HCT116 (cell line): ENCODE data around the gene FHIT. TPM values are rescaled to one million over a fixed set of nuclear protein-coding genes. Genes with fewer than 3 reads are reported as not detected.

Experiments used
- ATAC-seq: fragments of 200-7000 bp; cut with Tn5 transposase; 2 replicates; pipeline ENCODE4 v1.9.1; 2020; ENCODE audit warnings: mild to moderate bottlenecking, moderate library complexity
- BruUV-seq: library from RNA; stranded (reverse); fragments of 400-500 nt; replicated peaks from 2 replicates; lab custom pipeline; 2021; lab: Mats Ljungman, UMichigan
- CTCF ChIA-PET: fragments of 300-600 bp; sonication (Branson Sonifier 250); formaldehyde crosslinking; loops from one replicate; lab custom pipeline; 2021; ENCODE audit warnings: antibody characterized with exemption; lab: Charles Lee
- POLR2A ChIA-PET: fragments of 300-600, 350-600 bp; sonication (Branson Sonifier 250); formaldehyde crosslinking; loops from one replicate; lab custom pipeline; 2021; ENCODE audit warnings: antibody characterized with exemption; lab: Charles Lee
- RAD21 ChIA-PET, 2 experiments: fragments of 300-600 bp; sonication (Branson Sonifier 250); formaldehyde crosslinking; loops; one replicate each; lab custom pipeline; 2023; ENCODE audit warnings: low total read pairs in 2 of 2; ENCODE audit not compliant: uncharacterized antibody in 2 of 2, unreplicated experiment in 2 of 2, low non-redundant PET in 1 of 2; lab: Charles Lee
- DNase-seq: peaks from one replicate; pipeline ENCODE4 v3.0.0-alpha.2; 2010; ENCODE audit warnings: low read depth, low spot score
- H2AFZ ChIP-seq: fragments of 200-600 bp; shearing (Covaris generic), sonication (generic); 2 replicates; pipeline ENCODE4 v1.6.1; 2017; ENCODE audit warnings: low read depth, mixed run types, mixed read lengths, antibody characterized with exemption, low read length; ENCODE audit not compliant: poor library complexity, severe bottlenecking
- H3K27ac ChIP-seq: 2 replicates; pipeline ENCODE4 v1.5.1; 2012; ENCODE audit warnings: low read depth, low read length
- H3K27me3 ChIP-seq: fragments of 200-600 bp; sonication (generic); 2 replicates; pipeline ENCODE4 v1.6.1; 2016; ENCODE audit warnings: mixed run types, low read length, mixed read lengths; ENCODE audit not compliant: insufficient read depth
- H3K36me3 ChIP-seq, 2 experiments: fragments of 200-500 bp in 1 of 2; fragments of 200-600 bp in 1 of 2; sonication (Bioruptor generic) in 1 of 2; sonication (generic) in 1 of 2; 2 replicates each; pipeline versions ENCODE4 v1.5.1 to v1.6.1; 2014 to 2016; ENCODE audit warnings: low read length in 2 of 2, inconsistent platforms in 1 of 2, mixed read lengths in 1 of 2, mixed run types in 1 of 2; ENCODE audit not compliant: insufficient read depth in 2 of 2, control insufficient read depth in 1 of 2
- H3K4me1 ChIP-seq, 2 experiments: fragments of 200-600 bp in 1 of 2; sonication (generic) in 1 of 2; 2 replicates each; pipeline versions ENCODE4 v1.5.1 to v1.6.1; 2012 to 2017; ENCODE audit warnings: low read length in 2 of 2, inconsistent platforms in 1 of 2, mild to moderate bottlenecking in 1 of 2, mixed read lengths in 1 of 2, mixed run types in 1 of 2, moderate library complexity in 1 of 2; ENCODE audit not compliant: insufficient read depth in 2 of 2, control insufficient read depth in 1 of 2
- H3K4me2 ChIP-seq: fragments of 200-600 bp; sonication (generic); 2 replicates; pipeline ENCODE4 v1.6.1; 2017; ENCODE audit warnings: mixed run types, low read length, mixed read lengths
- H3K4me3 ChIP-seq, 2 experiments: fragments of 200-600 bp in 1 of 2; sonication (generic) in 1 of 2; replicated peaks in 1 of 2; 2 replicates each; pipeline ENCODE4 v1.5.1; 2011 to 2016; ENCODE audit warnings: low read length in 2 of 2, control low read depth in 1 of 2, low read depth in 1 of 2, mild to moderate bottlenecking in 1 of 2, mixed read lengths in 1 of 2, mixed run types in 1 of 2
- H3K79me2 ChIP-seq: fragments of 200-600 bp; sonication (generic); 2 replicates; pipeline ENCODE4 v1.6.1; 2017; ENCODE audit warnings: mild to moderate bottlenecking, mixed run types, low read length, moderate library complexity, mixed read lengths; ENCODE audit not compliant: insufficient read depth
- H3K9ac ChIP-seq: fragments of 200-600 bp; sonication (generic); 2 replicates; pipeline ENCODE4 v1.6.1; 2016; ENCODE audit warnings: low read length, mixed read lengths
- H3K9me2 ChIP-seq: fragments of 200-600 bp; sonication (generic), shearing (Covaris generic); 2 replicates; pipeline ENCODE4 v1.6.1; 2017; ENCODE audit warnings: mixed run types, mild to moderate bottlenecking, moderate library complexity; ENCODE audit not compliant: insufficient read depth
- H3K9me3 ChIP-seq, 2 experiments: fragments of 200-500 bp in 1 of 2; fragments of 200-600 bp in 1 of 2; sonication (Bioruptor generic) in 1 of 2; sonication (generic) in 1 of 2; 2 replicates each; pipeline ENCODE4 v1.6.1; 2014 to 2017; ENCODE audit warnings: low read length in 2 of 2, mixed read lengths in 2 of 2, inconsistent platforms in 1 of 2, low read depth in 1 of 2, mild to moderate bottlenecking in 1 of 2, mixed run types in 1 of 2, moderate library complexity in 1 of 2; ENCODE audit not compliant: control insufficient read depth in 1 of 2, insufficient read depth in 1 of 2
- H4K20me1 ChIP-seq: fragments of 200-600 bp; sonication (generic), shearing (Covaris generic); 2 replicates; pipeline ENCODE4 v1.6.1; 2017; ENCODE audit warnings: mixed run types, mild to moderate bottlenecking, moderate library complexity; ENCODE audit not compliant: insufficient read depth
- CBX3 ChIP-seq: IDR thresholded peaks from 2 replicates; pipeline ENCODE4 v1.6.1; 2012; ENCODE audit warnings: low read depth
- CEBPB ChIP-seq: IDR thresholded peaks from 2 replicates; pipeline ENCODE4 v1.6.1; 2012; ENCODE audit warnings: low read depth
- EGR1 ChIP-seq: IDR thresholded peaks from 2 replicates; pipeline ENCODE4 v1.6.1; 2012; ENCODE audit warnings: low read depth
- ELF1 ChIP-seq: IDR thresholded peaks from 2 replicates; pipeline ENCODE4 v1.6.1; 2012; ENCODE audit warnings: low read depth, borderline replicate concordance
- EZH2 ChIP-seq: fragments of 200-600 bp; sonication (generic); IDR thresholded peaks from 2 replicates; pipeline ENCODE4 v1.6.1; 2017; ENCODE audit warnings: antibody characterized with exemption, mixed run types
- EZH2phosphoT487 ChIP-seq: fragments of 200-600 bp; IDR thresholded peaks from 2 replicates; pipeline ENCODE4 v1.6.1; 2018; ENCODE audit warnings: antibody characterized with exemption, borderline replicate concordance
- POLR2A ChIP-seq: IDR thresholded peaks from 2 replicates; pipeline ENCODE4 v1.7.0; 2011; ENCODE audit warnings: borderline replicate concordance; ENCODE audit not compliant: insufficient read depth, insufficient read length; ENCODE audit errors: extremely low read depth
- POLR2AphosphoS5 ChIP-seq: IDR thresholded peaks from 2 replicates; pipeline ENCODE4 v1.6.1; 2011; ENCODE audit warnings: mild to moderate bottlenecking, low read depth, low read length, moderate library complexity
- RAD21 ChIP-seq: IDR thresholded peaks from 2 replicates; pipeline ENCODE4 v1.6.1; 2012; ENCODE audit warnings: low read depth, mild to moderate bottlenecking
- SIN3A ChIP-seq: IDR thresholded peaks from 2 replicates; pipeline ENCODE4 v1.6.1; 2012; ENCODE audit warnings: low read depth
- SRF ChIP-seq: IDR thresholded peaks from 2 replicates; pipeline ENCODE4 v1.6.1; 2012; ENCODE audit warnings: low read depth
- TCF7L2 ChIP-seq: IDR thresholded peaks from 2 replicates; pipeline ENCODE4 v1.7.0; 2011; ENCODE audit warnings: borderline replicate concordance, inconsistent platforms; ENCODE audit not compliant: insufficient read depth, insufficient read length; ENCODE audit errors: extremely low read depth
- ZFX ChIP-seq: fragments of 450-650 bp; IDR thresholded peaks from 2 replicates; pipeline ENCODE4 v1.6.1; 2017
- ZNF274 ChIP-seq: fragments of 200-500 bp; sonication (Bioruptor generic); IDR thresholded peaks from 2 replicates; pipeline ENCODE4 v1.6.1; 2014; ENCODE audit warnings: mild to moderate bottlenecking, low read depth, low read length, inconsistent platforms
- intact Hi-C: fragments of 100-400 bp; cut with micrococcal nuclease; formaldehyde crosslinking; loops from 2 replicates; pipeline ENCODE4 v1.10.0; 2022
- total RNA-seq: library from RNA; stranded (reverse); gene quantifications from one replicate; pipeline ENCODE4 v1.2.1, GENCODE V29; 2021; ENCODE audit not compliant: unreplicated experiment
- TF ChIP-seq, protein P1 (sequence below): IDR thresholded peaks from 2 replicates; pipeline ENCODE4 v1.6.1; 2012
- TF ChIP-seq, protein P2 (sequence below), 3 experiments: fragments of 200-600 bp in 1 of 3; sonication (generic) in 1 of 3; IDR thresholded peaks in 2 of 3; conservative IDR thresholded peaks in 1 of 3; 2 replicates each; pipeline ENCODE4 v1.5.1; 2012 to 2017; ENCODE audit warnings: low read depth in 2 of 3, low read length in 2 of 3, antibody characterized with exemption in 1 of 3, borderline replicate concordance in 1 of 3, control low read depth in 1 of 3, mild to moderate bottlenecking in 1 of 3, mixed read lengths in 1 of 3, mixed run types in 1 of 3, moderate library complexity in 1 of 3; ENCODE audit not compliant: insufficient read depth in 1 of 3
- TF ChIP-seq, protein P3 (sequence below): IDR thresholded peaks from 2 replicates; pipeline ENCODE4 v1.6.1; 2011; ENCODE audit warnings: mild to moderate bottlenecking, low read length, moderate library complexity; ENCODE audit not compliant: insufficient replicate concordance; ENCODE audit errors: extremely low read depth
- TF ChIP-seq, protein P4 (sequence below): IDR thresholded peaks from 2 replicates; pipeline ENCODE4 v1.6.1; 2012; ENCODE audit warnings: low read depth

FHIT gene
- total RNA-seq, 1 experiment from 2014 or later: 20.1 TPM

DNA sequence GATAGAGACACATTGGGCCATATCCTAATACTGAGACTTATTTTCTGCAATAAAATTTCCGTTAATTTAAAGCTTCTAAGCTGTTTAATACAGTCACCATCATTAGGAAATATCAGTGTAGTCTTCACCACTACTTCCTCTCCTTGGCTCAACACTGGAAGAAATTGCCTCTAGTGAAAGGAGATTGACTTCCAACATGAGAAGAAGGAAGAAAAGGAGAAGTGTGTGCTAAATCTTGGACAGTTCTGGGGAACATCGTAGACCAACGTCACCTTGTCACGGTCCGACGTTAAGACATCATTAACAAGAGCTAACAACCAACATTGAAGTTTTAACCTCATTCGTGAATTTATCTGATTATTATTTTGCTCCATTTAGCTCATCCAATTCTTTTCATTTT lies 1214.4 kb downstream of the FHIT start (continued):
- TF ChIP-seq CEBPB (no peak), ZFX (no peak), ELF1 (no peak), EGR1 (no peak)
- TF ChIP-seq, protein P1, sequence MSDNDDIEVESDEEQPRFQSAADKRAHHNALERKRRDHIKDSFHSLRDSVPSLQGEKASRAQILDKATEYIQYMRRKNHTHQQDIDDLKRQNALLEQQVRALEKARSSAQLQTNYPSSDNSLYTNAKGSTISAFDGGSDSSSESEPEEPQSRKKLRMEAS: no peak

DNA sequence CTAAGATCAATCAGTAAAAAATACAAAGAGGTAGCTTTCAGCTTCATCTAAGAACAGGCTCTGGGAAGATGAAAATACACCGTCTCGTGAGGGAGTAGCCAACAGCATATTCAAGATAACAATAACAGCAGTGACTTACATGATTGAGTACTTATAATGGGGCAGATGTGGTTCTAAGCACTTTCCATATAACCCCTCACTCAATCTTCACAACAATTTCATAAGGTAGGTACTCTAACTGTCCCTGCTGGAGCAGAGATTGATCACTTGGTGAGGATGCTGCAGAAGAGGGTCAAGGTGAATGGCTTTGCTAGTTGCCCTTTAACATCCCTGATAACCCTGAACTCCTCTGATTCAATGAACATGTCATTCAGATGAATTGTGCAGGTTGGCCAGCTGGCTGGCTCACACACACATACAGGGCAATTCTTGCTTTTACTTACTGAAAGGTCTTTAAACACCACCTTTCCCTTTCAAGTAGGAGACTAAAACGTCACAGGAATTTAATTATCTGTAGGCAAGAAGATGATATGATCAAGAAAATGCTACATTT lies 1217.3 kb downstream of the FHIT start:
- Histone ChIP-seq H2AFZ (no peak overlapping the region), H3K4me2 (no peak overlapping the region), H3K79me2 (no peaks in the 10 kb centered on the region), H3K9me3 (no peaks in the 10 kb centered on the region), H3K4me1 (no peaks in the 10 kb centered on the region), H3K36me3 (no peaks in the 10 kb centered on the region), H4K20me1 (no peaks in the 10 kb centered on the region), H3K9me2 (no peaks in the 10 kb centered on the region), H3K27ac (no peak overlapping the region), H3K4me3 (no peak overlapping the region), H3K9ac (no peak overlapping the region), H3K27me3 (no peaks in the 10 kb centered on the region)
- DNase-seq: no peak
- RAD21 ChIA-PET: no interaction called here
- ATAC-seq: no peak
- no TSS peak for BruUV-seq
- TF ChIP-seq, protein P1: no peak
- TF ChIP-seq, protein P2, sequence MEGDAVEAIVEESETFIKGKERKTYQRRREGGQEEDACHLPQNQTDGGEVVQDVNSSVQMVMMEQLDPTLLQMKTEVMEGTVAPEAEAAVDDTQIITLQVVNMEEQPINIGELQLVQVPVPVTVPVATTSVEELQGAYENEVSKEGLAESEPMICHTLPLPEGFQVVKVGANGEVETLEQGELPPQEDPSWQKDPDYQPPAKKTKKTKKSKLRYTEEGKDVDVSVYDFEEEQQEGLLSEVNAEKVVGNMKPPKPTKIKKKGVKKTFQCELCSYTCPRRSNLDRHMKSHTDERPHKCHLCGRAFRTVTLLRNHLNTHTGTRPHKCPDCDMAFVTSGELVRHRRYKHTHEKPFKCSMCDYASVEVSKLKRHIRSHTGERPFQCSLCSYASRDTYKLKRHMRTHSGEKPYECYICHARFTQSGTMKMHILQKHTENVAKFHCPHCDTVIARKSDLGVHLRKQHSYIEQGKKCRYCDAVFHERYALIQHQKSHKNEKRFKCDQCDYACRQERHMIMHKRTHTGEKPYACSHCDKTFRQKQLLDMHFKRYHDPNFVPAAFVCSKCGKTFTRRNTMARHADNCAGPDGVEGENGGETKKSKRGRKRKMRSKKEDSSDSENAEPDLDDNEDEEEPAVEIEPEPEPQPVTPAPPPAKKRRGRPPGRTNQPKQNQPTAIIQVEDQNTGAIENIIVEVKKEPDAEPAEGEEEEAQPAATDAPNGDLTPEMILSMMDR (IDR thresholded peaks at IDR 0.05 in 2 of 3, conservative IDR thresholded peaks at IDR 0.05 in 1 of 3; ENCODE audit: borderline replicate concordance in 1 of 3, insufficient read depth in 1 of 3, low read depth in 2 of 3, low read length in 2 of 3): no peak
- TF ChIP-seq ZNF274 (no peak), EZH2 (no peak), ZFX (no peak), TCF7L2 (no peak), SRF (no peak), SIN3A (no peak), POLR2AphosphoS5 (no peak), CBX3 (no peak), POLR2A (no peak), EZH2phosphoT487 (no peak), RAD21 (no peak), EGR1 (no peak)
- TF ChIP-seq, protein P3, sequence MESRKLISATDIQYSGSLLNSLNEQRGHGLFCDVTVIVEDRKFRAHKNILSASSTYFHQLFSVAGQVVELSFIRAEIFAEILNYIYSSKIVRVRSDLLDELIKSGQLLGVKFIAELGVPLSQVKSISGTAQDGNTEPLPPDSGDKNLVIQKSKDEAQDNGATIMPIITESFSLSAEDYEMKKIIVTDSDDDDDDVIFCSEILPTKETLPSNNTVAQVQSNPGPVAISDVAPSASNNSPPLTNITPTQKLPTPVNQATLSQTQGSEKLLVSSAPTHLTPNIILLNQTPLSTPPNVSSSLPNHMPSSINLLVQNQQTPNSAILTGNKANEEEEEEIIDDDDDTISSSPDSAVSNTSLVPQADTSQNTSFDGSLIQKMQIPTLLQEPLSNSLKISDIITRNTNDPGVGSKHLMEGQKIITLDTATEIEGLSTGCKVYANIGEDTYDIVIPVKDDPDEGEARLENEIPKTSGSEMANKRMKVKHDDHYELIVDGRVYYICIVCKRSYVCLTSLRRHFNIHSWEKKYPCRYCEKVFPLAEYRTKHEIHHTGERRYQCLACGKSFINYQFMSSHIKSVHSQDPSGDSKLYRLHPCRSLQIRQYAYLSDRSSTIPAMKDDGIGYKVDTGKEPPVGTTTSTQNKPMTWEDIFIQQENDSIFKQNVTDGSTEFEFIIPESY: no peak
- TF ChIP-seq, protein P4, sequence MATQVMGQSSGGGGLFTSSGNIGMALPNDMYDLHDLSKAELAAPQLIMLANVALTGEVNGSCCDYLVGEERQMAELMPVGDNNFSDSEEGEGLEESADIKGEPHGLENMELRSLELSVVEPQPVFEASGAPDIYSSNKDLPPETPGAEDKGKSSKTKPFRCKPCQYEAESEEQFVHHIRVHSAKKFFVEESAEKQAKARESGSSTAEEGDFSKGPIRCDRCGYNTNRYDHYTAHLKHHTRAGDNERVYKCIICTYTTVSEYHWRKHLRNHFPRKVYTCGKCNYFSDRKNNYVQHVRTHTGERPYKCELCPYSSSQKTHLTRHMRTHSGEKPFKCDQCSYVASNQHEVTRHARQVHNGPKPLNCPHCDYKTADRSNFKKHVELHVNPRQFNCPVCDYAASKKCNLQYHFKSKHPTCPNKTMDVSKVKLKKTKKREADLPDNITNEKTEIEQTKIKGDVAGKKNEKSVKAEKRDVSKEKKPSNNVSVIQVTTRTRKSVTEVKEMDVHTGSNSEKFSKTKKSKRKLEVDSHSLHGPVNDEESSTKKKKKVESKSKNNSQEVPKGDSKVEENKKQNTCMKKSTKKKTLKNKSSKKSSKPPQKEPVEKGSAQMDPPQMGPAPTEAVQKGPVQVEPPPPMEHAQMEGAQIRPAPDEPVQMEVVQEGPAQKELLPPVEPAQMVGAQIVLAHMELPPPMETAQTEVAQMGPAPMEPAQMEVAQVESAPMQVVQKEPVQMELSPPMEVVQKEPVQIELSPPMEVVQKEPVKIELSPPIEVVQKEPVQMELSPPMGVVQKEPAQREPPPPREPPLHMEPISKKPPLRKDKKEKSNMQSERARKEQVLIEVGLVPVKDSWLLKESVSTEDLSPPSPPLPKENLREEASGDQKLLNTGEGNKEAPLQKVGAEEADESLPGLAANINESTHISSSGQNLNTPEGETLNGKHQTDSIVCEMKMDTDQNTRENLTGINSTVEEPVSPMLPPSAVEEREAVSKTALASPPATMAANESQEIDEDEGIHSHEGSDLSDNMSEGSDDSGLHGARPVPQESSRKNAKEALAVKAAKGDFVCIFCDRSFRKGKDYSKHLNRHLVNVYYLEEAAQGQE: no peak
- CTCF ChIA-PET: no interaction called here
- POLR2A ChIA-PET: no interaction called here
- intact Hi-C loops: no loop called here
